NCI-H2107 (cell line): Measurements from ENCODE around the gene FANCG.
A peak's percentile ranks its signal among the peaks of the same experiment; 100 is the strongest.

Source experiments
- DNase-seq: peaks from one replicate; lab custom pipeline; 2025; lab: John Stamatoyannopoulos, UW

Gene FANCG

DNA sequence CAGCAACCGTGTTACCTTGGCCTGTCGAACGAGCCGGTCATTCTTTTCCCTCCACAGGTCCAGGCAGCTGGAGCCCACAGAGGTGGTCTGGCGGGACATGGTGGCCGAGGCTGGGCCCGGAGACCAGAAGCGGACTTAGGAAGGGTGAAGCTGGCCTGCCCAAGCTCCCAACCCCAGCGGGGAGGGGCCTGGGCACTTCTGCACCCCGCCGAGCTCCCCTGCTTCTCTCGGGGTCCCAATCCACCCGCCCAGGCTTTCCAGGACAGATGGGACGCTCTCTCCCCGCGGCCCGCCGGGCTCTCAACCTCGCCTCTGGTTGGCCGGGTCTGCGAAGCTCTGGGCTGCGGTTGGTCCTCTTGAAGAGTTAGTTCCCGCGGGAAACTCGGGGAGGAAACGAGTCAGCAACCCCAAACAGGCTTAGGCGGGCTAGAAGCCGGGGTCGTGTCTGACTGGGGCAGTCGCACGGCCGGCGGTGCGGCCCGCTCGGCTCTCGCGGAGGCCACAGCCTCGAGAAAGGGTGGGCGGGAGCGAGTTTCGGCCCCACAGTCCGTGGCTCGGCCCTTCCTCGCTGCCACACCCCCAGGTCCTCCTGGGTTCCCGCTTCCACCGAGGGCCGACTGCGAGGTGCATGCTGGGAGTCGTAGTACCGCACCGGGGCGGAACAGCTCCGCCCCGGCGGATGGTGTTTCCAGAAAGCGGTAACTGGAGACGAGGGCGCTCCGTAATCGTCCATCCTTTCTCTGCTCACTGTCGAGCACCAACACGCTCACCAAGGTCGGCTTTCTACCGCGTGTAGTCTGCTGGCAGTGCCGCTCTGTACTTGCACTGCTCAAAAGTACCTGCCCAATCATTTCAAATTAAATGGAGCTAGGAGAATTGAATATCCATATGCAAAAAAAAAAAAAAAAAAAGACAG, at the start of gene FANCG:
Gene FANCG, minus strand, starts transcription at position 517 of the 916 bp plus-strand sequence. Its CDS starts 418 bp downstream, at position 99.
- peak; percentile 82 for DNase-seq

DNA sequence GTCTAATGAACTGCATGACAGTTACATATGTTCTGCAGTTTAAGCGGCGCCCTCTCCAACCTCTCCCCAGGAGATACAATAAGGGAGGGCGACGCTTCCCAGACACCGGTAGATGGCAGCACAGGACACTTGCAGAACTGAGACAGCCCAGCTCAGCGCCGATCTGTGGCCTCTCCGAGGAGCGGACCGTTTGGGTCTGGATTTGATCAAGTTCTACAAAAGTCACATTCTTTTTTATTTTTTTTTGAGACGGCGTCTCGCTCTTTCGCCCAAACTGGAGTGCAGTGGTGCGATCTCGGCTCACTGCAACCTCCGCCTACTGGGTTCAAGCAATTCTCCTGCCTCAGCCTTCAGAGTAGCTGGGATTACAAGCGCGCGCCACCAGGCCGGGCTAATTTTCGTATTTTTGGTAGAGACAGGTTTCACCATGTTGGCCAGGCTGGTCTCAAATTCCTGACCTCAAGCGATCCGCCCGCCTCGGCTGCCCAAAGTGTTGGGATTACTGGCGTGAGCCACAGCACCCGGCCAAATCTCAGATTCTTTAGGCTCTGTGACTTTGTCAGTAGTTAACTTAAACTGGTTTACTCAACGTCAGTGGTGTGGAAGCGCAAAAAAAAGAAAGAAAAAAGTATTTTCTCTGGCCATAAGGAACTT, 37.3 kb upstream of the FANCG start:
- DNase-seq: peak; percentile 80

DNA sequence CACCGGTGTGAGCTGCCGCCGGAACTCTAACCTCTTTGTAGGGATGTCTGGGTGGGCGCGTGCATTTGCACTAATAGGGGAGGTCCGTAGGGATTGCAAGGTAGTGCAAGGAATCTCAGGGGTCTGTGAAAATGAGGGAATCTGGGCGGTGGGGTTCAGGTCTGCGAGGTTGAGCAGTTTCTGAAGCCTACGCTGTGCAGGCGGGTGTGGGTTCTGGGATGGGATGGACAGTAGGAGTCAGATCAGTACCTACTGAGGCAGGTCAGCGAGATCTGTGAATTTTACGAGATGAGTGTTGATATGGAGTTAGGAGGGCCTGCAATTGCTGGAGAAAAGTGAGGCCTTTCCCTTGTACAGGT, 36.8 kb upstream of the FANCG start:
- no peak for DNase-seq

DNA sequence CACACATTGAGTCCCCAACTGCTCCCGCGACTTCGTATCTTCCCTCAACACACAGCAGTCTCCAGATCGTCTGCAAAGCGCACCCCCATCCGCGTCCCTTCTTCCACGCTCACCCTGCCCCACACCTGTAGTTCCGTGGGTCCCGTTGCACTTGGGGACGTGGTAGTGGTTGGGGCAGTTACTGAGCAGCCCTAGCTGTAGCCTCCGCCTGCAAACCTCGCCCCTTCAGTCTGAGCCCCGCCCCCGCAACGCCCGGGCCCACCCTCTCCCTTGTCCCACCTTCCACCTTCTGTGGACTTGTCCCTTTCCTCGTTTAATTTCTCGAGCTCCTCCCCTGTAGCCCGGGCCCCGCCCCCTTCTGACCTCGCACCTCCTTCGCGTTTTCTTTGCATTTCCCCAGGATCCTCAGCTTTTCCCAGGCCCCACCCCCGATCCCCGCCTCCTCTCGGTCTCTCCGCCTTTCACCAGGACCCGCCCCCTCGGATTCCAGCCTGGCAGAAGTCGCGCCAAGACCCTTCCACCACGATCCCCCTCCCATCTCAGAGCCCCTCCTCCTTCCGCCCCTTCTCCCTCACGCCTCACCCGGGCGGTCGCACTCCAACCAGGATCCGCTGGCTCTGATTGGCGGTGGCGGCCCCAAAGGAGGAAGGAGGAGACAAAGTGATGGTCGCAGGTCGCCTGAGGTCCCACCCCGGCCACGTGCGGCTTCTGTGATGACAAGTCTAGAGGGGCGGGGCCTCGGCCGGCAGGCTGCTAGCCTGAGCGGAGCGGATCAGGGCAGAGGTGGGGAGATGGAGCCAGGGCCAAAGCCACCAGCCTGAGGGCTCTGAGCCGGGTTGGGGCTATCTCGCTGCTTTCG, 36.2 kb upstream of the FANCG start, which contains the start of gene ATOSB:
Gene ATOSB, minus strand, starts transcription at position 183 of the 859 bp plus-strand sequence. CDS start 7,588 bp downstream, outside the sequence.
- peak; percentile 57 for DNase-seq

DNA sequence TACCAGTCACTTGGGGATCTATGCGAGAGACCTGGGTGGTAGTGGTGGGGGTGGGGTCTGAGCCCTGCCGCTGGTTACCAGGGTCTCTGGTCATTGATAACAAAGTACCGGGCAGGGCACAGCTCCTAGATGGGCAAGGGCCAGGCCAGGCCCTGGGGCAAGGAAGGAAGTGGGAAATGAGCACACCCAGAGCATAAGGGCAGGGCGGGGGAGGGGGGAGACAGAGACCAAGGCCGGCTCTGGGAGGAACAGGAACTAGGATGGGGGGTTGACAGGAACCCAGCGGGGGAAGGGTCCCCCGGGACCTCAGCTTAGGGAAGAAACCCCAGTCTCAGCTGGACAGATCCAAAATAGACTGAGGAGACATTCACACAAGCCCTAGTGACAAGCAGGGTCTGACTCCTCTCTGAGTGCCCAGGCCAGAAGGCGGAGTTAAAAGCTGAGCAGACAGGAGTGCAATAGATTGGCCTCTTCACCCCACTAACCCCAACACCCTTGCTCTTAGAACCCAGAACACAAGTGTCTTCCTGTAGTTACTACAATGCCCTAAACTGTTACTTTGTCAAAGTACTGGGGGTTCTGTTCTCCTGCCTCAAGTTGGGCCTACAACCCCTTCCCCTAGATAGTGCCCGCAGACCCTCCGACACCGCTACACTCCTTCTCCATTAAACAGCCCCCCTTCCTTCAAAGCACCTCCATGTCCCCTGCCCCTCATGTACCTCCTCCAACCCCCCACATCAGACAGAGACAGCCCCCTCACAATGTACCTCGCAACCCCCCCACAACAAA, 35.3 kb upstream of the FANCG start:
- DNase-seq: no peak

DNA sequence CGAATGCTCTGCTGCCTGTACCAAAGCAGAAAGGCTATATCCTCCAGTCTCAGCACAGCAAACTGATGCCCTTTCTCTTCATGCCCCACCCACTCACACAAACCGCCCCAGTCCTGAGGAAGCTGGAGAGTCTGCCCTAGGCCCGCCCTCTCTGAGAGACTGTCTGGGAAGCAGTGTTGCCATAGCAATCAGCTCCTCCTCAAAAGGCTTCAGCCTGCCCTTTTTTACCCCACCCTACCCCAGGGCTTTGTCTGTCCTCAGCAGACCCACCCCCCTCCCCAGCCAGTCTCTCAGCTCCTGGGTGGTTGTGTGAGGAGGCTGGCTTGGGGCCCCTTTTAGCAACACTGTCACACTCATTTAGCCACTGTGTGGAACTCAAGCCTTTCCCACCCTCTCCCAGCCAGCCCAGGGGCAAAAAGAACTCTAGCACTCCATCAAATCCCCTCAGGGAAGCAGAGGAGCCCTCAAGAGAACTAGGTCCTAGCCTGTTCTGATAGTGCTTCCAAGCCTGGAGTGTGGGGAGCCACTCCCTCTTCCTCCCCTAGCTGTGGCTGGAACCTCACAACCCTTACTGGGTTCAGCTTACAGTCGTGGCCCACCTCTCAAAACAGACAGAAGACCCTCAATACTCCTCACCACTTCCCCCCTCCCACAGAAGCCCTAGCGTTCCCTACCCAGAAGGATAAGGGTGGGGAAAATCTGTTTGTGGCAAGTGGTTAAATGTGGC, 34.5 kb upstream of the FANCG start:
- DNase-seq: peak; percentile 9

DNA sequence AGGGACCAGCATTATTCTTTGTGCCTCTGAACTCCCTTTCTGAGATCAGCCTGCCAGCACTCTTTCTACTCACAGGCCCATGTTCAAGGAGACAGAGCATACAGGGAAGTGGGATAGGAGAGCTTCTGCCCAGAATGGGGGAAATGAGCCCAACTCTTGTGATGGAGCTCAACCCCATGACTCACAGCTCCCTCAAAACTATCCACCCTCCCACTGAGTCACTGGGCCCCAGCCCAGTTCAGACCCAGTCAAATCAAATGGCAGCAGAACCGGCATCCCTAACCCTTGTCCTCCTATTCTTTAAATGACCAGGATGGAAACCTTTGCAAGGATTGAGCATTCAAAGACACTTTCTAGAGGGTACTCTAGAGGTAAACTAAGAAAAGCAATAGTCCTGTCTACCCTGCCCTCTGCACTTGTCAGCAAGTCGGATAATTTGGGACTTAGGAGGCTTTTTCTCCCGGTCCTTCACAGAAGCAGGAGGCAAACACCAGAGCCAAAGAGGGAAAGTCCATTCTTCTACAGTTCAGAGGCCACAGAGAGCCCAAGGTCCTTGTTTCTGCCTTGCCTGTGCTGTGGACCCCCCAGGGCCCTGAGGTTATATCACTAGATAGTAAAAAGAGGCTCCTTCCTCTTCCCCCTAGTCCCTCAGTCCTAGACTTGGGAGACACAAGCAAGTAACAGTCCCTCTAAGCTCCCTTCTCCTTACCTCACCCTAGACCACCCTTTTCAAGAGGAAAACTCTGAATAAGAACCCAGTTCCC, 32.7 kb upstream of the FANCG start:
- DNase-seq: no peak

DNA sequence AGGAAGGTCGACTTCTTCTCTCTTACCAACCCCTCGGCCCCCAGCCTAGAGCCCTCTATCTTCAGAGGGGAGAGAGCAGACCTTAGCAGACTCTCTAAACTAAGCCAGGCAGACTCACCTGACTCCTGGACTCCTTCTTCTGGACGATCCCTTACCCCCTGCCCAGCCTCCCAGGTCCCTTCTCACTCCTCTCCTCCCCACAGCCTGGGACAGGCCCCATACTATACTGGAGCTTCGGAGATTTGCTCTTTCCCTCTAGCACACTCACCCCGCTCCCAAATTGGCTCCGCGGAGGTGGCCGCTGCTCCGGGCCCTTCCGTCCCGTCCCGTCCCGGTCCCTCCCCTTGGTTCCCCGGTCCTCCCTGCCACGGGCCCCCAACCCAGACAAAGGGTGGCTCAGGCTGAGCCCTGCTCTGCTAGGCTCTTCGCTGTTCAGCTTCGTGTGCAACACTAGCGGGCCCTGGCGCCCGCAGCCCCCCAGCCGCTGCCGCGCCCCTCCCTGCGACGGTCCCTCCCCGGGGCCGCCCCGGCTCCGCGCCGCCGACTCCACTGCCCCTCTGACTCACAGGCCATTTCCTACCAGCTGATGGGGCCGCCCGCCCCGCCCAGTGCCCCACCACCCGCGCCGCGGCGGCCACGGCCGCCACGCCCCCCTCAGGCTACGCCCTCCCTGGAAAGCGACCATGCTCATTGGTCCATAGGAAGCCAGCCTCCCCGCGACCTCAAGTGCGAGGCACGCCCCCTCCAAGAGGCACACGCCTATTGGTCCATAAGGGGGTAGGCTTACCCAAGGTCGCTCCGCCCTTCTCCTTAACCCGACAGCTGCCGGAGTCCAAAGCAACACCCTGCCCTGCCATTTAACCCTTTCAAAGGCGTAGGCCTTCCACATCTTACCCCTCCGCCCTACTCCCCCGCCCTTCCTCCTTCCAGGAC, 31.5 kb upstream of the FANCG start:
- DNase-seq: peak; percentile 89

DNA sequence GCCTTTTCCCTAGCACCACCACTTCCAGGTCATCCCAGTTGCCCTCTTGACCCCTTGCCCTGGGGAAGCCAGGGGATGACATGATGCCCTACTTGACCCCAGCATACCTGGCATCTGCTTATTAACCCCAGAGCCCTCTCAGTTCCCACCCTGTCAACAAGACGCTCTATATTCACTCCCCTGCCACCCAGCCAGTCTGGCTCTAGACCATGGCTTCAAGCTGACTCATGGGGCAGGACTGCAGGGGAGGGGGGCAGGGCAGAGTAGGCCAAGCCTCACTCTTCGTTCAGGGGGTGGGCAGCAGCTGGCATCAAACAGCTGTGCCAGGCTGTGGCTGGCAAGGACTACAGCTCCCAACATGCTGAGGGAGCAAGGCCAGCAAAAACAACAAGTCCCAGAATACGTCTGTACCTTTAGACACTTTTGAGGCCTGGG, 30.6 kb upstream of the FANCG start:
- DNase-seq: no peak

DNA sequence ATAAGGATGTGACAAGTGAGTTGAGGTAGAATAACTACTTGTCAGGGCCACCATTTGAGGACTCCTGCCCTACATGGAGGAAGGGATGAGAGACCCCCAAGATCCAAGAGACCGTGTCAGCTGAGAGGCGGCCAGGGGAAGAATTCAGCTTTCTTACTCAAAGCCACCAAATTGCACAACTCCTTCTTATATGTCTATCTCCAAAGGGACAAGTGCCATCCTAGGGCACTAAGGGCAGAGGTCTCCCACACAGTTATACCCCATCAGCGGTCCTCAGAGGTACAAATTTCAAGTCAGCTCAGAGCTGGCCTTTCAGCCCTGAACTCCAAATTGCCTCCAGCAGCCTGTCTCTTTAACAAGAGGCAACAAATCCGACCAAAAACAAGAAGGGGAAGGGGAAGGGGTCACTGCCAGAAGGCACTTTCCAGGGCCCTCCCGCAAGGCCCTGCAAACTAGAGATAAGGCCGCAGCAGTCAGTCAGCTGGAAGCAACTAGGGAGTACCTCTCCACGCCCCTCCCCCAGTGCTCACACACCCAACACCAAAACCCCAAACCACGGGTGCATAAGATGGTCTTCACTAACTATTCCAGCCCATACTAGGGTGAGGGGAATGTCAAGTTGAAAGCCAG, 29.3 kb upstream of the FANCG start:
- no peak for DNase-seq

DNA sequence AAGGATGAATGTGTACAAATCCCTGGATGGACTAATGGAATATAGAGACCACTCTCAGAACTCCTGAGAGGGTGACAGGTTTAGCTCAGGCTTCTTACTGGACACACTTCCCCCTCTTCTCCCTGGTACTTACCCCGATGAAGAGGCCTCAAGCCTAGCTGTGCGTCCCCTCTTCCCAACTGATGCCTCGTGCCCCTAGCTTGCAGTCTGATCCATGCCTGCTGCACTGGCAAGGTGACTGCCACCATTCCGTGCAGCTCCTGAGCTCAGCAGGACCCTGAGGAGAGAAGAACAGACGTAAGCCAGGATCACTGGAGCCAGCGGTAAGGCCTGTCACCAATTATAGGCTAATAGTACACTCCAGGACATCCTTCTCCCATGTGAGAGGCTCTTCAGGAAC, 28.7 kb upstream of the FANCG start:
- no peak for DNase-seq

DNA sequence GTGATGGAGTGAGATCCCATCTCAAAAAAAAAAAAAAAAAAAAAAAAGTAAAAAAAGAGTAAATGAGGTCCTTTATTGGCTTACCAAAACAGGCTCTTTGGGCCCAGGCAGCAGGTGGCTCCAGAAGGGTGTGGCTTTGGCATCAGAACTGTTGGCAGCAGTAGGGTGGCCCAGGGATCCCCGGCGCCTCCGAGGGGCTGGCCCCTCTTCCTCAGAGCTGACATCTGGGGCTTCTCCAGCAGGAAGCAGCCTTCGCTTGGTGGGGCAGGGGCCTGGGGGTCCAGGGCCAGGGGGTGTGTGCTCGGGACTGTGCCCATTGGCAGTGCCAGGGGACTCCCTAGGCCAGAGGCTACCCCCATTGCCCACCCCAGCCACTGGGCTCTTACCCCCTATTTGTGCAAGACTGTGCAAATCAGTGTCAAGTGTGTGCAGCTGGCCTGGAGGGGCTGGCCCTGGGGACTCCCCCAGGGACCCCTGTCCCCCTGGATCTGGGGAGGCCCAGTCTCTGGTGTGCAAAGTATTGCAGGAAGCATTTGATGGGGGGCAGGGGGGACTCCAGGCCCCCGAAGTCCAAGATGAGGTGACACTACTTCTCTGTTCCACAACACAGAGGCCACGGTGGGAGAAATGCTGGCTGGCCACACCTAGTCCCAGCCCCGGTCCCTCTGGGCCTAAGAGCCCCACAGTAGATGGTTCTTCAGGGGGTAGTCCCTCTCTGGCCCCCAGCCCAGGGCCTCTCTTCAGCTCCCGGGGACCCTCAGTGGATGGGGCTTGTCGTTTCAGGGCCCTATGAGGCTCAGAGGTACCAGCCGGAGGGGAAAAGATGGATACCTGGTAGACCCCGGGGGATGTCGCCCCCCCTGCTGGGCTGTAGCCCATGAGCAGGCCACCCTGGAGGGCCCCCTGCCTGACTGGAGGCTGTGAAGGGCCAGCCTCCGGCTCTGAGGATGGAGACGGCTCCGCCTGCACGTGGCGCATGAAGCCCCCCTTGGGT, 27.9 kb upstream of the FANCG start:
- no peak for DNase-seq

DNA sequence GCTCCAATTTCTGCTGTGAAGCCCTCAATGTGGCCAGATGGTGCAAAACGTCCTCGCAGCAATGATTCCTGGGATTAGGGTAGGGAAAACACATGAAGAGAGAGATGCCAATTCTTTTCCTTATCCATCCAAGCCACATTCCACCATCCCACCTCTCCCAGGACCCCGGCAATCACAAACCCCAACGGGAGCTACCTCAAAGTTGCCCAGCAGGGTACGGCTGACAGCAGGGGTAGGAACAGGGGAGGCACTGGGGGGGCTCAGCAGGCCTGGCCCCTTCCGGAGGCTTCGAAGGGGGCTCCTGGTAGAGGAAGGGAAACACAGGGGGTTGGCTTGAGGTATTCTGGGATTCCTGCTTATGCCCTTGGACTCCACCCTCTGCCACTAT, 26.6 kb upstream of the FANCG start:
- no peak for DNase-seq

DNA sequence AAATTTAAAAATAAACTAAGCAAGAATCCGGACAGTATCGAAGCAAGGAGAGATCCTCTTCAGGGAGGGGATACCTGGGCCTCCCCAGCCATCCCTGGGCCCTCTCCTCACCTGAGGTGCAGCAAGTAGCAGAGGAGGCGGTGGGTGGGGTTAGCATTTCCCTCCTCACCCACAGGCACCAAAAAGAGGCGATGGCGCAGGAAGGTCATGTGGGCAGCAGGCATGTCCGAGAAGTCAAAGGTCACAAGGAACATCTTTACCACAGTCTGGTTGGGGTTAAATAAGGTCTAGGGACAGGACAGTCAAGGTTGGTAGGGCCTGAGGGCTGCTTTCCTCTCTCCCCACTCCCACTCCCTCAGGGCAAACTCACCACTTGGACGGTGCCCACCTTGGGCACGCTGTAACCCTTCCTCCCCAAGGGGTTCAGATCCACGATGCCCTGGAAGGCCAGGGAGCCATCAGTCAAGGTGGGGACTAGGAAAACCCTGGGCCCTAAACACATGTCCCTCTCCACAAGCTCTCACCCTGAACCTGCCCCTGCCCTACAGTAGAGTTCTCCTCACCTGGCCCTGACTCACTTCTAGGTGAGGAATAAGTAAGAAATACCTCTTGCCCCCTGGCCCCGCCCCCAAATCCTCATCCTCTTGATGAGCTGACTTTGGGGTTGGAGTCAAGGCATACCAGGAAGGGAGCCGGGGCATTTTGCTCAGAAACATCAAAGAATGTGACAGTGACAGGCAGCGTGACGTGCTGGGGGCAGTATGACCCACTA, 26.0 kb upstream of the FANCG start:
- DNase-seq: no peak

DNA sequence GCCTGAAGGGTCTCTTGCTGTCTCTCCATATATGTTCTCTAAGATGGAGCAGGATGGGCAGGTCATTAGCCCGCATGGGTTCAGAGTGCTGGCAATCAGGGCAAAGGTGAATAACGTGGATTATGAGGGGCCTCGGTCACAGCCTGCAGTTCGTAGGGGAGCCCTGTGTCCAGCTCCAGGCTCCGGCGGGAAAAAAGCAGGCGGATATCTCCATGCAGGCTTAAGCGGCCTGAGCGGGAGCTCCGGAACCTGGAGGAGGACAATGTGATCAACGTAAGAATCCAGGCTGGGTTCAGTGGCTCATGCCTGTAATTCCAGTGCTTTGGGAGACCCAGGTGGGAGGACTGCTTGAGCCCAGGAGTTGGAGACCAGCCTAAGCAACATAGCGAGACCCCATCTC, 25.4 kb upstream of the FANCG start:
- no peak for DNase-seq

DNA sequence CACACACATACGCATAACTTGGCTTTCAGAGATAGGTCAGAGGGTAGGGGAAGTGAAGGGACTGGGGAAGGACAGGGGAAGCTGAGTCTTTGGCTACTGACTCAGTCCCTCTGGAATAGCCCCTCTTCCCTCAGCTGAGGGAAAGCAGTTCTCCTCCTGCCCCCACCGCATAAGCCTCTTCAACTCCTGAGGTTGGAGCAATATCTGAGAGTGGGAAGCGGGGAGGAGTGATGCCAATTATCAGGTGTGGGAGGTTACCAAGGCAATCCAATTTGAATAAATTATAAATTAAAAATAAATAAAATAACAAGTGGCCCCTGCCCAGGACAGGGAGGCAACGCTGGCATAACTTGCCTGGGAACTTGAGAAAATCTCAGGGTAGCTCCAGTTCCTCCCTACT, 24.8 kb upstream of the FANCG start:
- no peak for DNase-seq
